GM12891 (cell line): Measurements from ENCODE around the gene UBAP1L.

Experiments used
- PAX5 ChIP-seq: IDR thresholded peaks from 2 replicates; pipeline ENCODE4 v1.6.1; 2011; ENCODE audit warnings: low read length, moderate library complexity, mild to moderate bottlenecking; ENCODE audit not compliant: insufficient read depth, severe bottlenecking
- POLR2A ChIP-seq: IDR thresholded peaks from 2 replicates; pipeline ENCODE4 v1.6.1; 2011; ENCODE audit warnings: low read depth, low read length, control low read depth
- POLR2AphosphoS5 ChIP-seq: IDR thresholded peaks from 2 replicates; pipeline ENCODE4 v1.6.1; 2011; ENCODE audit warnings: low read depth, low read length, control low read depth
- SPI1 ChIP-seq: IDR thresholded peaks from 2 replicates; pipeline ENCODE4 v1.6.1; 2011; ENCODE audit warnings: low read depth, low read length, control low read depth
- TAF1 ChIP-seq: IDR thresholded peaks from 2 replicates; pipeline ENCODE4 v1.6.1; 2011; ENCODE audit warnings: low read depth, low read length, control low read depth

DNA sequence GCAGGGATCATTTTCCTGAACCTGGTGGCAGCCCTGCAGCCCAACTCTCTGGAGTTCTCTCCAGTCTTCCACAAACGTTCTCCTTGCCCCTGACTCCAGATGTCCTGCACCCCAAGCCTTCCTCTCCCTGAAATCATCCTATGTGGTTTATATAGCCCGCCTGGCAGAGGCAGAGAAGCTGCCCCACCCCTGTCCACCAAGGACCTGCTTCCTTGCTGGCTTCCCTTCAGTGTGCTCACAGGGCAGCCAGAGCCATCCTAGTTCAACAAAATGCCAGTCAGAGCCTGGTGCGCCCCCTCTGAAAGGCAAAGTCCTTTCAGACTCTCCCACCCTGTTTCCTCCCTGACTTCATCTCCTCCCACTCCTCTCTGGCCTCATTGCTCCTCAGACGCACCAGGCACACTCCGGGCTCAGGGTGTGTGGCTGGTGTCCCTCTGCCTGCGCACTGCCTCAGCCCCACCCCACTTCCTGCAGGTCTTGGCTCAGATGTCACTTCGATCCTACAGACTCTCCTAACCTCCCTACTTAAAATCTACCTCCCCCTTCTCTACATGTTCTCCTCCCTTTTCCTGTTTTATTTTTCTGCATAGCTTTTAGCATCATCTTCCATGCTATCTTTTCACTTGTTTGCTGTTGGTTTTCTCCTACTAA, 32.6 kb downstream of the UBAP1L start:
- TF ChIP-seq POLR2AphosphoS5, result no peak
- TF ChIP-seq POLR2A, result no peak
- no peak for TF ChIP-seq TAF1
- no peak for TF ChIP-seq PAX5
- no peak for TF ChIP-seq SPI1
